Gastroesophageal sphincter (tissue), 3 donors: Measurements from ENCODE around the gene LHFPL2.

Source experiments
- EP300 ChIP-seq: sonication (generic); formaldehyde crosslinking; IDR thresholded peaks from one replicate; pipeline ENCODE4 v1.6.1; 2017; ENCODE audit warnings: antibody characterized with exemption, mild to moderate bottlenecking
- POLR2A ChIP-seq, 2 donors: fragments of 450-650 bp; IDR thresholded peaks; one replicate each; pipeline ENCODE4 v1.6.1; 2017; ENCODE audit warnings: antibody characterized with exemption in 2 of 2, mild to moderate bottlenecking in 2 of 2, moderate library complexity in 1 of 2
- POLR2AphosphoS5 ChIP-seq: sonication (generic); formaldehyde crosslinking; IDR thresholded peaks from one replicate; pipeline ENCODE4 v1.6.1; 2017; ENCODE audit warnings: antibody characterized with exemption
- TF ChIP-seq, protein P1 (sequence below), 4 experiments: fragments of 200-600 bp in 2 of 4; fragments of 450-650 bp in 2 of 4; sonication (generic) in 1 of 4; IDR thresholded peaks; one replicate each; pipeline ENCODE4 v1.5.1; 2017 to 2019; ENCODE audit warnings: antibody characterized with exemption in 4 of 4, mild to moderate bottlenecking in 2 of 4, moderate library complexity in 2 of 4

DNA sequence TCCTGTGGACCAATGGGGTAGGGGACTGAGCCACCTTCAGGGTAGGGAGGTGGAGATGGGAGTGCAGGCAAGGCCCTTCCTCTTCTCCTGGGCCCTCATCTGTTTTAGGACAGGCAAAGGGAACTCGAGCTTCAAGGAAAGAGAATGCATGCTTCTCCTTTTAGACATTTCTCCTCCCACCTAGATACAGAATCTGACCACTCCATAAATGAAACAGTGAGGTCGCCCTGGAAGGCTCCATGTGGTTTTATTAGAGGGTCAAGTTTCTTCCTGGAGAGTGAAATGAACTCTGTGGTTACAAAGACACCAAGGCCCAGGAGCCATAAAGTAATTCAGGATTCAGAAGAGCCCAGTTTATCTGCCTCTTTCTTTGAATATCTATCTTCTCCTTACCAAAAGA, 14.9 kb downstream of the LHFPL2 start:
- no peak for TF ChIP-seq EP300
- TF ChIP-seq, protein P1, sequence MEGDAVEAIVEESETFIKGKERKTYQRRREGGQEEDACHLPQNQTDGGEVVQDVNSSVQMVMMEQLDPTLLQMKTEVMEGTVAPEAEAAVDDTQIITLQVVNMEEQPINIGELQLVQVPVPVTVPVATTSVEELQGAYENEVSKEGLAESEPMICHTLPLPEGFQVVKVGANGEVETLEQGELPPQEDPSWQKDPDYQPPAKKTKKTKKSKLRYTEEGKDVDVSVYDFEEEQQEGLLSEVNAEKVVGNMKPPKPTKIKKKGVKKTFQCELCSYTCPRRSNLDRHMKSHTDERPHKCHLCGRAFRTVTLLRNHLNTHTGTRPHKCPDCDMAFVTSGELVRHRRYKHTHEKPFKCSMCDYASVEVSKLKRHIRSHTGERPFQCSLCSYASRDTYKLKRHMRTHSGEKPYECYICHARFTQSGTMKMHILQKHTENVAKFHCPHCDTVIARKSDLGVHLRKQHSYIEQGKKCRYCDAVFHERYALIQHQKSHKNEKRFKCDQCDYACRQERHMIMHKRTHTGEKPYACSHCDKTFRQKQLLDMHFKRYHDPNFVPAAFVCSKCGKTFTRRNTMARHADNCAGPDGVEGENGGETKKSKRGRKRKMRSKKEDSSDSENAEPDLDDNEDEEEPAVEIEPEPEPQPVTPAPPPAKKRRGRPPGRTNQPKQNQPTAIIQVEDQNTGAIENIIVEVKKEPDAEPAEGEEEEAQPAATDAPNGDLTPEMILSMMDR (IDR thresholded peaks at IDR 0.05) = no peak
- TF ChIP-seq POLR2AphosphoS5 = no peak
- no peak for TF ChIP-seq POLR2A (IDR thresholded peaks at IDR 0.05)
